Measurements from ENCODE around the gene ATF4.

The ATF4 gene

DNA sequence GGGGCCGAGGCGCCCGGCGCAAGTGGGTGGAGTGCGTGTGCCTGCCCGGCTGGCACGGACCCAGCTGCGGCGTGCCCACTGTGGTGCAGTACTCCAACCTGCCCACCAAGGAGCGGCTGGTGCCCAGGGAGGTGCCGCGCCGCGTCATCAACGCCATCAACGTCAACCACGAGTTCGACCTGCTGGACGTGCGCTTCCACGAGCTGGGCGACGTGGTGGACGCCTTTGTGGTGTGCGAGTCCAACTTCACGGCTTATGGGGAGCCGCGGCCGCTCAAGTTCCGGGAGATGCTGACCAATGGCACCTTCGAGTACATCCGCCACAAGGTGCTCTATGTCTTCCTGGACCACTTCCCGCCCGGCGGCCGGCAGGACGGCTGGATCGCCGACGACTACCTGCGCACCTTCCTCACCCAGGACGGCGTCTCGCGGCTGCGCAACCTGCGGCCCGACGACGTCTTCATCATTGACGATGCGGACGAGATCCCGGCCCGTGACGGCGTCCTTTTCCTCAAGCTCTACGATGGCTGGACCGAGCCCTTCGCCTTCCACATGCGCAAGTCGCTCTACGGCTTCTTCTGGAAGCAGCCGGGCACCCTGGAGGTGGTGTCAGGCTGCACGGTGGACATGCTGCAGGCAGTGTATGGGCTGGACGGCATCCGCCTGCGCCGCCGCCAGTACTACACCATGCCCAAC, 32.4 kb upstream of the ATF4 start:
- TF ChIP-seq, protein P1, sequence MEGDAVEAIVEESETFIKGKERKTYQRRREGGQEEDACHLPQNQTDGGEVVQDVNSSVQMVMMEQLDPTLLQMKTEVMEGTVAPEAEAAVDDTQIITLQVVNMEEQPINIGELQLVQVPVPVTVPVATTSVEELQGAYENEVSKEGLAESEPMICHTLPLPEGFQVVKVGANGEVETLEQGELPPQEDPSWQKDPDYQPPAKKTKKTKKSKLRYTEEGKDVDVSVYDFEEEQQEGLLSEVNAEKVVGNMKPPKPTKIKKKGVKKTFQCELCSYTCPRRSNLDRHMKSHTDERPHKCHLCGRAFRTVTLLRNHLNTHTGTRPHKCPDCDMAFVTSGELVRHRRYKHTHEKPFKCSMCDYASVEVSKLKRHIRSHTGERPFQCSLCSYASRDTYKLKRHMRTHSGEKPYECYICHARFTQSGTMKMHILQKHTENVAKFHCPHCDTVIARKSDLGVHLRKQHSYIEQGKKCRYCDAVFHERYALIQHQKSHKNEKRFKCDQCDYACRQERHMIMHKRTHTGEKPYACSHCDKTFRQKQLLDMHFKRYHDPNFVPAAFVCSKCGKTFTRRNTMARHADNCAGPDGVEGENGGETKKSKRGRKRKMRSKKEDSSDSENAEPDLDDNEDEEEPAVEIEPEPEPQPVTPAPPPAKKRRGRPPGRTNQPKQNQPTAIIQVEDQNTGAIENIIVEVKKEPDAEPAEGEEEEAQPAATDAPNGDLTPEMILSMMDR (IDR thresholded peaks at IDR 0.05; ENCODE audit: unreplicated experiment in 3 of 3), result no peak
- Mint-ChIP-seq H3K4me1 (peaks cover 7% of the 10 kb centered on the region), H3K36me3 (ENCODE audit: low read depth) (peaks cover 15% of the 10 kb centered on the region), H3K9me3 (no peaks in the 10 kb centered on the region), H3K27me3 (ENCODE audit: low read depth) (no peaks in the 10 kb centered on the region), H3K27ac (no peak overlapping the region), H3K4me3 (no peak overlapping the region)

DNA sequence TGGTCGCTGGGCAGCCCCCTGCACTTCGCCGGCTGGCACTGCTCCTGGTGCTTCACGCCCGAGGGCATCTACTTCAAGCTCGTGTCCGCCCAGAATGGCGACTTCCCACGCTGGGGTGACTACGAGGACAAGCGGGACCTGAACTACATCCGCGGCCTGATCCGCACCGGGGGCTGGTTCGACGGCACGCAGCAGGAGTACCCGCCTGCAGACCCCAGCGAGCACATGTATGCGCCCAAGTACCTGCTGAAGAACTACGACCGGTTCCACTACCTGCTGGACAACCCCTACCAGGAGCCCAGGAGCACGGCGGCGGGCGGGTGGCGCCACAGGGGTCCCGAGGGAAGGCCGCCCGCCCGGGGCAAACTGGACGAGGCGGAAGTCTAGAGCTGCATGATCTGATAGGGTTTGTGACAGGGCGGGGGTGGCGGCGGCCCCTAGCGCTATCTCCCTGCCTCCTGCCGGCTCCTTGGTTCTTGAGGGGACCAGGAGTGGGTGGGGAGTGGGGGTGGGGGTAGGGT, 31.7 kb upstream of the ATF4 start:
- Mint-ChIP-seq H3K27me3 (ENCODE audit: low read depth) (no peaks in the 10 kb centered on the region), H3K4me3 (no peak overlapping the region), H3K9me3 (no peaks in the 10 kb centered on the region), H3K27ac (no peak overlapping the region), H3K36me3 (ENCODE audit: low read depth) (peaks cover 15% of the 10 kb centered on the region), H3K4me1 (peaks cover 7% of the 10 kb centered on the region)
- TF ChIP-seq, protein P1 (IDR thresholded peaks at IDR 0.05; ENCODE audit: unreplicated experiment in 3 of 3), result no peak

DNA sequence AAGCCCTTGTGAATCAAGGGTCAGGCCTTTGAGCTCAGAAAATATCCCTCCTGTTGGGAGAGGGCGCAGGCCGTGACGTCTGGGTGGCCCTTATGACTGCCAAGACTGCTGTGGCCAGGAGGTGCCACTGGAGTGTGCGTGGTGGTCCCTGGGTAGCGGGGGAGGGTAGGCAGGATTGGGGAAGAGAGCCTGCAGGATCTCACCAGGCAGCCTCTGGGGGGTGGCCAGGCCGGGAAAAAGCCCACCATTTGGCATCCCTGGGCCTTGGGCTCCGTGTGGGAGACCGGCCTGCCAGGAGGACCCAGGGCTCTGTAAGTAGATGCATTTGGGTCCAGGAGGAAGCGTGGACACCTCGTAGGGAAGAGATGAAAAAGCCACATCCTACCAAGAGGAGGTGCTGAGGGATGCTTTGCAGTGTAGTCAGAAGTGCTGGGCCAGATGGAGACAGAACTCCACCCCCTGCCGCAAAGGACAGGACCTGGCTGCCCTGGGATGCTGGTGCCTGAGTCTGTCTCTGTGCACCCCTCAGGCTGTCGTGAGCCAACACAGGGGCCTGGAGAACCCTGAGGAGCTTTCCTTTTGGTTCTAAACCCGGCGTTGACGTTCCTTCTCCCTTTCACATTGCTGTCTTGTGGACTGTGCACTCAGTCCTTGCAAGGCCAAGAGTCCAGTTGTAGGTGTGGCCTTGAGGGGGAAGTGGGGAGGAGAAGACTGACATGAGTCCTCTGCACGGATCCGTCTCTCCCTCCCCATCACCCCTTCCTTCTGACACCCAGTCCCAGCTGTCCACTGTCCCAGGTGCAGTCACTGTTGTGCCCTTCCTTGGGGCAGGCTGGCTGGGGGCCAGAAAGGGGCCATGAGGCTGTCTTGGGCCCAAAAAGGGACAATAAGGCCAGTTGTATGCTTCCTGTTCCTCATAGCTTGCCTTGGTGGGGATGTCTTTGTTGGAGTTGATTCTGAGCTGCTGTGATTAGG, 31.0 kb upstream of the ATF4 start:
- no peak overlapping the region for H3K4me3 Mint-ChIP-seq
- H3K27ac Mint-ChIP-seq, result peak overlapping the region in 2 of 3 experiments; percentile 5 to 48
- peaks cover 7% of the 10 kb centered on the region for H3K4me1 Mint-ChIP-seq
- no peaks in the 10 kb centered on the region for H3K27me3 Mint-ChIP-seq (ENCODE audit: low read depth)
- no peaks in the 10 kb centered on the region for H3K9me3 Mint-ChIP-seq
- TF ChIP-seq, protein P1 (IDR thresholded peaks at IDR 0.05; ENCODE audit: unreplicated experiment in 3 of 3), result no peak
- H3K36me3 Mint-ChIP-seq (ENCODE audit: low read depth), result peaks cover 15% of the 10 kb centered on the region

DNA sequence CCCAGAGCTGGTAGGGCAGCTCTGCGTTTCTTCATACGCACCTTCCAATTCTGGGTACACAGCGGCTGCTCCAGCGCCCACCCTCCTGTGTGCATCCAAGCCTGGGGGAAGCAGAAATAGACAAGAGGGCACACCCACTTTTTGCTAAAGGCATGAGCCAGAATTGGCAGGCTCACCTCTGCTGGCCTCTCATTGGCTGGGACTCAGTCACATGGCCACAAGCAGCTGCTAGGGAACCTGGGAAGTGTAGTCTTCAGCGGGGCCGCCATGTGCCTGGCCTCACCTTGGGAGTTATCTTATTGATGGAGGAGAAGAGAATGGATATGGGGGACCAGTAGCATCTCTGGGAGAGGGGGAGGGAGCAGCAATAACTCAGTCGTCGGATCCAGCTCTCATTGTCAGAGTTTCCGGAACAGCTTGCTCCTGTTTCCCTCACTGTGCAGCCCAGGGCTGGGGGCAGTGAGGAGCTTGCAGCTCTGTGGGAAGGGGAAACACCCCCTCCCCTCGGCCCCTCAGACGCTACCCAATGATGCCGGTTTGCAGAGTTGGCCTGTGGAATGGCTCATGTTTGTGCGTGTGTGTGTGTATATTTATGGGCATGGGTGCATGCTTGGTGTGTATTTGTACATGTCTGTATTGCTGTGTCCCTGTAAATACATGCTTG, 30.1 kb upstream of the ATF4 start:
- Mint-ChIP-seq H3K4me3 (no peak overlapping the region), H3K27me3 (ENCODE audit: low read depth) (no peaks in the 10 kb centered on the region), H3K36me3 (ENCODE audit: low read depth) (peaks cover 15% of the 10 kb centered on the region), H3K9me3 (no peaks in the 10 kb centered on the region), H3K4me1 (peaks cover 7% of the 10 kb centered on the region), H3K27ac (peak overlapping the region in 2 of 3 experiments; percentile 5 to 48)
- TF ChIP-seq, protein P1 (IDR thresholded peaks at IDR 0.05; ENCODE audit: unreplicated experiment in 3 of 3), result no peak

DNA sequence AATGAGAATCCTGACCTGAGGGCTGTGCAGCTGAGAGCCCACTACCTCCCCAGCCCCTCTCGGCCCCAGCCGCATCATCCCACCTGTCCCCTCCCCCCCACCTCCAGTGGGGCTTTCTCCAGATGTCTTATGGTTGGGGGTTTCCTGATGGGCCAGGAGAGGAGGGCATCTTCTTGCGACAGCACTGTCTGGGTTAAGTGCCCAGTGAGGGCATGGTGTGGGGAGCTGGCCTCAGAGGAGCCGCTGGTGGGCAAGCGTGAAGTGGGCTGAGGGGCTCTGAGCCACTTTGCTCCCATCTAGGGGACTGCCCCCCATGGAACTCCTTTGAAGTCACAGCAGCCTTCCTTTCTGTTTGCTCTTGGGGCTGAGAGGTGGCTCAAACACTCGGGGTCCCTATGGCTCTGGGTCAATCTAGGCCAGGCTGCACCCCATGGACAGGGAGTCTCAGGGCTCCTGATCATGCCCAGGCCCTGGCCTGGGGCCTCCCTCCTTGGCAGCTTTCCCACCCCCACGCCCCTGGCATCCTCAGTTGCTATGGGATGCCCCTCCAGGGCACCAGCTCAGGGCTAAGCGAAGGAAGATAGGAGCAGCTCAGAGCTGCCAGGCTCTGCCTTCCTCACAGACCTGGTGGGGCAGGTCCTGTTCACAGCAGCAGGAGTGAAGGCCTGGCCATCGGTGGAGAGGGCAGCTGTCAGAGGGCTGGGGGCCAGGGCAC, 29.2 kb upstream of the ATF4 start:
- peaks cover 8% of the 10 kb centered on the region for H3K4me1 Mint-ChIP-seq
- no peak overlapping the region for H3K27ac Mint-ChIP-seq
- TF ChIP-seq, protein P1 (IDR thresholded peaks at IDR 0.05; ENCODE audit: unreplicated experiment in 3 of 3), result no peak
- no peaks in the 10 kb centered on the region for H3K9me3 Mint-ChIP-seq
- H3K36me3 Mint-ChIP-seq (ENCODE audit: low read depth), result peaks cover 15% of the 10 kb centered on the region
- H3K4me3 Mint-ChIP-seq, result no peak overlapping the region
- H3K27me3 Mint-ChIP-seq (ENCODE audit: low read depth), result no peaks in the 10 kb centered on the region

Data from nephron (organoid).